ENCODE data around the gene SCAMP1.
"Not testable (repeated sequence)": the region's sequence is repeated elsewhere in the genome, so short reads cannot be mapped to it uniquely, and the experiment has no call there.

Gene SCAMP1

GRCh38 chr5:78360924-78361630, 660 bp downstream of the SCAMP1 start:
- DNase-seq (ENCODE audit: low read depth in 3 of 3, low spot score in 1 of 3) = peak; percentile 7 to 46 (median 44)

GRCh38 chr5:78361631-78361993, 1.2 kb downstream of the SCAMP1 start:
- DNase-seq (ENCODE audit: low read depth in 3 of 3, low spot score in 1 of 3) = no peak

- DNase-seq (ENCODE audit: low read depth in 3 of 3, low spot score in 1 of 3) = no peak
Measured at GRCh38 chr5:78362220-78362619, 1.8 kb downstream of the SCAMP1 start.

- DNase-seq (ENCODE audit: low read depth in 3 of 3, low spot score in 1 of 3) = no peak
Measured at GRCh38 chr5:78364005-78364404, 3.6 kb downstream of the SCAMP1 start.

GRCh38 chr5:78367318-78367991, 7.0 kb downstream of the SCAMP1 start:
- DNase-seq (ENCODE audit: low read depth in 3 of 3, low spot score in 1 of 3) = no peak

GRCh38 chr5:78369680-78370079, 9.3 kb downstream of the SCAMP1 start:
- no peak for DNase-seq (ENCODE audit: low read depth in 3 of 3, low spot score in 1 of 3)

GRCh38 chr5:78373231-78373630, 12.8 kb downstream of the SCAMP1 start:
- DNase-seq (ENCODE audit: low read depth in 3 of 3, low spot score in 1 of 3) = no peak

GRCh38 chr5:78376315-78376714, 15.9 kb downstream of the SCAMP1 start:
- DNase-seq (ENCODE audit: low read depth in 3 of 3, low spot score in 1 of 3) = no peak

GRCh38 chr5:78377056-78377717, 16.8 kb downstream of the SCAMP1 start:
- no peak for DNase-seq (ENCODE audit: low read depth in 3 of 3, low spot score in 1 of 3)

GRCh38 chr5:78377718-78378105, 17.3 kb downstream of the SCAMP1 start:
- no peak for DNase-seq (ENCODE audit: low read depth in 3 of 3, low spot score in 1 of 3)

- DNase-seq (ENCODE audit: low read depth in 3 of 3, low spot score in 1 of 3) = no peak
Measured at GRCh38 chr5:78387468-78388153, 27.2 kb downstream of the SCAMP1 start.

- DNase-seq (ENCODE audit: low read depth in 3 of 3, low spot score in 1 of 3) = not testable (repeated sequence)
Measured at GRCh38 chr5:78391357-78391756, 30.9 kb downstream of the SCAMP1 start.

GRCh38 chr5:78397831-78398230, 37.4 kb downstream of the SCAMP1 start:
- DNase-seq (ENCODE audit: low read depth in 3 of 3, low spot score in 1 of 3) = no peak

- no peak for DNase-seq (ENCODE audit: low read depth in 3 of 3, low spot score in 1 of 3)
Measured at GRCh38 chr5:78399116-78399515, 38.7 kb downstream of the SCAMP1 start.

- DNase-seq (ENCODE audit: low read depth in 3 of 3, low spot score in 1 of 3) = no peak
Measured at GRCh38 chr5:78404682-78405293, 44.4 kb downstream of the SCAMP1 start.

GRCh38 chr5:78405829-78406750, 45.7 kb downstream of the SCAMP1 start:
- DNase-seq (ENCODE audit: low read depth in 3 of 3, low spot score in 1 of 3) = no peak

- no peak for DNase-seq (ENCODE audit: low read depth in 3 of 3, low spot score in 1 of 3)
Measured at GRCh38 chr5:78407458-78407857, 47.0 kb downstream of the SCAMP1 start.

- DNase-seq (ENCODE audit: low read depth in 3 of 3, low spot score in 1 of 3) = no peak
Measured at GRCh38 chr5:78411586-78411985, 51.2 kb downstream of the SCAMP1 start.

GRCh38 chr5:78416677-78417425, 56.4 kb downstream of the SCAMP1 start:
- DNase-seq (ENCODE audit: low read depth in 3 of 3, low spot score in 1 of 3) = no peak

- no peak for DNase-seq (ENCODE audit: low read depth in 3 of 3, low spot score in 1 of 3)
Measured at GRCh38 chr5:78419396-78419795, 59.0 kb downstream of the SCAMP1 start.

All from stimulated activated CD4-positive, alpha-beta T cell treated with anti-CD3 and anti-CD28 coated beads, TNF-alpha, amount 100 ng/mL, for 1 hour (primary cell).